Gastrocnemius medialis (tissue), 4 donors: Measurements from ENCODE around the gene TRIP12. TPM values are rescaled to one million over a fixed set of nuclear protein-coding genes. Genes with fewer than 3 reads are reported as not detected.
"Not testable (repeated sequence)": the region's sequence is repeated elsewhere in the genome, so short reads cannot be mapped to it uniquely, and the experiment has no call there.

Source experiments
- ATAC-seq, 2 donors: fragments of 150-250 bp; one replicate each; pipeline ENCODE4 v1.9.1; 2016
- DNase-seq, 2 donors: peaks; one replicate each; pipeline ENCODE4 v3.0.0-alpha.2; 2019
- H3K27ac ChIP-seq, 4 donors: fragments of 200-600 bp; sonication (generic); 1 replicate in 1 of 4; 2 replicates in 3 of 4; pipeline ENCODE4 v1.5.1; 2016 to 2018; ENCODE audit warnings: mild to moderate bottlenecking in 2 of 4, moderate library complexity in 1 of 4
- H3K27me3 ChIP-seq, 3 donors: fragments of 200-600 bp; sonication (generic) in 2 of 3; 1 replicate in 1 of 3; 2 replicates in 2 of 3; pipeline versions ENCODE4 v1.5.1 to v1.6.0; 2016 to 2019; ENCODE audit warnings: mild to moderate bottlenecking in 1 of 3, moderate library complexity in 1 of 3
- H3K36me3 ChIP-seq, 2 donors: fragments of 200-600 bp; sonication (generic) in 1 of 2; one replicate each; pipeline ENCODE4 v1.5.1; 2017 to 2018
- H3K4me1 ChIP-seq, 2 donors: fragments of 200-600 bp; sonication (generic) in 1 of 2; one replicate each; pipeline ENCODE4 v1.5.1; 2016 to 2017; ENCODE audit warnings: mild to moderate bottlenecking in 2 of 2
- H3K4me3 ChIP-seq, 4 donors: fragments of 200-600 bp; sonication (generic) in 3 of 4; 1 replicate in 1 of 4; 2 replicates in 3 of 4; pipeline ENCODE4 v1.5.1; 2016 to 2019; ENCODE audit warnings: mild to moderate bottlenecking in 2 of 4
- H3K9me3 ChIP-seq, 3 donors: fragments of 200-600 bp; sonication (generic) in 2 of 3; 1 replicate in 1 of 3; 2 replicates in 2 of 3; pipeline ENCODE4 v1.5.1; 2016 to 2019
- CTCF ChIP-seq, 5 experiments: fragments of 450-650 bp in 3 of 5; fragments of 200-600 bp in 2 of 5; sonication (generic) in 2 of 5; IDR thresholded peaks in 4 of 5; conservative IDR thresholded peaks in 1 of 5; 1 replicate in 4 of 5; 2 replicates in 1 of 5; pipeline ENCODE4 v1.5.1; 2016 to 2019; ENCODE audit warnings: antibody characterized with exemption in 5 of 5, mild to moderate bottlenecking in 3 of 5, moderate library complexity in 3 of 5
- POLR2A ChIP-seq, 2 donors: fragments of 450-650 bp; IDR thresholded peaks; one replicate each; pipeline ENCODE4 v1.6.1; 2017; ENCODE audit warnings: antibody characterized with exemption in 2 of 2, mild to moderate bottlenecking in 2 of 2, moderate library complexity in 2 of 2
- in situ Hi-C, 4 donors: fragments of 200-750 bp; cut with MboI; loops; one replicate each; pipeline versions ENCODE4 v1.15.0 to v1.8.0; 2017; ENCODE audit warnings: low sequenced_read_pairs in 4 of 4
- intact Hi-C: fragments of 100-400 bp; cut with DNase I; formaldehyde crosslinking; loops from one replicate; pipeline ENCODE4 v1.15.1; 2023; ENCODE audit warnings: low total_unique reads
- total RNA-seq, 4 donors: library from RNA; depleted of rRNA; stranded (reverse); fragments of >200 nt; gene quantifications; one replicate each; pipeline versions ENCODE4 v1.1.0 to v1.2.3, GENCODE V29; 2016

Gene TRIP12
- total RNA-seq, 4 donors from 2014 or later, result 122 to 152 (median 141) TPM

GRCh38 chr2:229798446-229799155 is 123.2 kb downstream of the TRIP12 start:
- no peaks in the 10 kb centered on the region for H3K9me3 ChIP-seq
- no peak for DNase-seq
- intact Hi-C loops, result no loop called here
- no peak overlapping the region for H3K4me3 ChIP-seq
- in situ Hi-C loops, result loop anchor here in 1 of 4 donors (25.0 kb wide), 1 partner anchor 814 kb away; no protein-coding TSS in a partner anchor
- no peak for ATAC-seq
- H3K27me3 ChIP-seq, result no peaks in the 10 kb centered on the region
- no peak for TF ChIP-seq CTCF (IDR thresholded peaks at IDR 0.05 in 4 of 5, conservative IDR thresholded peaks at IDR 0.05 in 1 of 5)
- no peak for TF ChIP-seq POLR2A (IDR thresholded peaks at IDR 0.05)
- peaks cover 8 to 27% of the 10 kb centered on the region in 2 donors for H3K4me1 ChIP-seq
- H3K27ac ChIP-seq, result peak overlapping the region; percentile 13 to 28 (median 16)
- H3K36me3 ChIP-seq, result peaks cover 0 to 70% of the 10 kb centered on the region in 2 donors

- ATAC-seq (no peak), DNase-seq (no peak)
- H3K9me3 ChIP-seq, result no peaks in the 10 kb centered on the region
- intact Hi-C loops, result no loop called here
- no peaks in the 10 kb centered on the region for H3K27me3 ChIP-seq
- no peak overlapping the region for H3K27ac ChIP-seq
- in situ Hi-C loops, result loop anchor here in 1 of 4 donors (25.0 kb wide), 1 partner anchor 817 kb away; no protein-coding TSS in a partner anchor
- H3K36me3 ChIP-seq, result peaks cover 5 to 85% of the 10 kb centered on the region in 2 donors
- peaks cover 8 to 20% of the 10 kb centered on the region in 2 donors for H3K4me1 ChIP-seq
- no peak for TF ChIP-seq CTCF (IDR thresholded peaks at IDR 0.05 in 4 of 5, conservative IDR thresholded peaks at IDR 0.05 in 1 of 5)
- no peak overlapping the region for H3K4me3 ChIP-seq
These were observed 126.8 kb downstream of the TRIP12 start for GRCh38 chr2:229795058-229795457.

GRCh38 chr2:229794636-229795035 is 127.2 kb downstream of the TRIP12 start:
- Histone ChIP-seq H3K9me3 (no peaks in the 10 kb centered on the region), H3K4me1 (peaks cover 8 to 20% of the 10 kb centered on the region in 2 donors), H3K27ac (no peak overlapping the region), H3K27me3 (no peaks in the 10 kb centered on the region), H3K36me3 (peaks cover 5 to 89% of the 10 kb centered on the region in 2 donors), H3K4me3 (no peak overlapping the region)
- ATAC-seq, result no peak
- TF ChIP-seq POLR2A (IDR thresholded peaks at IDR 0.05), result no peak
- no peak for TF ChIP-seq CTCF (IDR thresholded peaks at IDR 0.05 in 4 of 5, conservative IDR thresholded peaks at IDR 0.05 in 1 of 5)
- intact Hi-C loops, result no loop called here
- DNase-seq, result no peak
- in situ Hi-C loops, result loop anchor here in 1 of 4 donors (25.0 kb wide), 1 partner anchor 818 kb away; no protein-coding TSS in a partner anchor

- intact Hi-C loops, result not testable (repeated sequence)
- H3K36me3 ChIP-seq, result peaks cover under 1 to 67% of the 10 kb centered on the region in 2 donors
- in situ Hi-C loops, result loop anchor here in 1 of 4 donors (25.0 kb wide), 1 partner anchor 826 kb away; no protein-coding TSS in a partner anchor
These were observed 135.5 kb downstream of the TRIP12 start for GRCh38 chr2:229786289-229786688.

GRCh38 chr2:229784791-229785190 is 137.0 kb downstream of the TRIP12 start:
- Histone ChIP-seq H3K4me3 (no peak overlapping the region), H3K36me3 (peaks cover 0 to 52% of the 10 kb centered on the region in 2 donors), H3K4me1 (peaks cover 18% of the 10 kb centered on the region in 2 donors), H3K9me3 (no peaks in the 10 kb centered on the region), H3K27ac (no peak overlapping the region), H3K27me3 (no peaks in the 10 kb centered on the region)
- intact Hi-C loops, result loop anchor here (5.0 kb wide), 2 partner anchors 138 to 828 kb away; partner anchors contain the start of genes FBXO36 and TRIP12
- ATAC-seq (no peak), DNase-seq (no peak)
- in situ Hi-C loops, result loop anchor here in 1 of 4 donors (25.0 kb wide), 1 partner anchor 828 kb away; no protein-coding TSS in a partner anchor
- TF ChIP-seq POLR2A (IDR thresholded peaks at IDR 0.05), result no peak
- TF ChIP-seq CTCF (IDR thresholded peaks at IDR 0.05 in 4 of 5, conservative IDR thresholded peaks at IDR 0.05 in 1 of 5), result no peak

More at GRCh38 chr2:229786289-229786688, 135.5 kb downstream of the TRIP12 start:
- not testable (repeated sequence) for DNase-seq, H3K4me3 ChIP-seq, H3K27me3 ChIP-seq, H3K9me3 ChIP-seq, ATAC-seq
- Histone ChIP-seq H3K27ac (peak overlapping the region in 2 of 4 donors; percentile 35 to 63), H3K4me1 (peaks cover 13 to 14% of the 10 kb centered on the region in 2 donors)
